OCI-LY7 (cell line): ENCODE measurements around the gene FBXL15. TPM values are rescaled to one million over a fixed set of nuclear protein-coding genes. Genes with fewer than 3 reads are reported as not detected.

Experiments
- BruUV-seq: library from RNA; stranded (reverse); fragments of 400-500 nt; replicated peaks from 2 replicates; lab custom pipeline; 2021; lab: Mats Ljungman, UMichigan
- CTCF ChIA-PET: fragments of 300-600 bp; sonication (Branson Sonifier 250); formaldehyde crosslinking; loops from one replicate; lab custom pipeline; 2022; ENCODE audit warnings: antibody characterized with exemption; ENCODE audit not compliant: unreplicated experiment; lab: Charles Lee
- POLR2A ChIA-PET: fragments of 300-600 bp; sonication (Branson Sonifier 250); formaldehyde crosslinking; loops from one replicate; lab custom pipeline; 2022; ENCODE audit warnings: antibody characterized with exemption; lab: Charles Lee
- DNase-seq: peaks from one replicate; pipeline ENCODE4 v3.0.0-alpha.2; 2015; ENCODE audit warnings: low spot score
- H2AFZ ChIP-seq: fragments of 200-600 bp; sonication (generic), shearing (Covaris generic); 2 replicates; pipeline ENCODE4 v1.6.1; 2014; ENCODE audit warnings: mild to moderate bottlenecking, antibody characterized with exemption, low read length, moderate library complexity
- H3K27ac ChIP-seq: fragments of 200-600 bp; sonication (generic); 2 replicates; pipeline ENCODE4 v1.5.1; 2014; ENCODE audit warnings: mixed run types, low read depth, mild to moderate bottlenecking, moderate library complexity, low read length, inconsistent platforms; ENCODE audit not compliant: poor library complexity, severe bottlenecking
- H3K36me3 ChIP-seq: fragments of 200-600 bp; sonication (generic); 2 replicates; pipeline ENCODE4 v1.6.1; 2014; ENCODE audit warnings: mild to moderate bottlenecking, antibody characterized with exemption, low read length, moderate library complexity, mixed read lengths; ENCODE audit not compliant: insufficient read depth
- H3K4me1 ChIP-seq: fragments of 200-600 bp; sonication (generic); 2 replicates; pipeline ENCODE4 v1.5.1; 2014; ENCODE audit warnings: mild to moderate bottlenecking, low read length; ENCODE audit not compliant: insufficient read depth, poor library complexity, severe bottlenecking
- H3K4me2 ChIP-seq: fragments of 200-600 bp; sonication (generic); 2 replicates; pipeline ENCODE4 v1.6.1; 2014; ENCODE audit warnings: mild to moderate bottlenecking, low read length
- H3K4me3 ChIP-seq: fragments of 200-600 bp; sonication (generic); 2 replicates; pipeline ENCODE4 v1.5.1; 2014; ENCODE audit warnings: mild to moderate bottlenecking, low read depth, low read length; ENCODE audit not compliant: poor library complexity, severe bottlenecking
- H3K79me2 ChIP-seq: fragments of 200-600 bp; sonication (generic); 2 replicates; pipeline ENCODE4 v1.6.1; 2016; ENCODE audit warnings: low read depth, mild to moderate bottlenecking, low read length, moderate library complexity, mixed read lengths; ENCODE audit not compliant: insufficient read depth
- H3K9me2 ChIP-seq: fragments of 200-600 bp; sonication (generic); 2 replicates; pipeline ENCODE4 v1.6.1; 2016; ENCODE audit warnings: mild to moderate bottlenecking, low read length, mixed read lengths; ENCODE audit not compliant: insufficient read depth
- H3K9me3 ChIP-seq: fragments of 200-600 bp; sonication (generic); 2 replicates; pipeline ENCODE4 v1.6.1; 2014; ENCODE audit warnings: mild to moderate bottlenecking, mixed run types, low read length, mixed read lengths
- H4K20me1 ChIP-seq: fragments of 200-600 bp; sonication (generic); 2 replicates; pipeline ENCODE4 v1.6.1; 2014; ENCODE audit warnings: mild to moderate bottlenecking, antibody characterized with exemption, low read length, moderate library complexity, mixed read lengths; ENCODE audit not compliant: insufficient read depth
- CTCF ChIP-seq: fragments of 200-600 bp; sonication (generic); conservative IDR thresholded peaks from 2 replicates; pipeline ENCODE4 v1.5.1; 2014; ENCODE audit warnings: mild to moderate bottlenecking, antibody characterized with exemption, low read length, moderate library complexity, mixed read lengths
- EZH2phosphoT487 ChIP-seq: fragments of 200-600 bp; sonication (generic); IDR thresholded peaks from 2 replicates; pipeline ENCODE4 v1.6.1; 2018; ENCODE audit warnings: low read depth, borderline replicate concordance, mild to moderate bottlenecking, mixed run types, antibody characterized with exemption, low read length, moderate library complexity, mixed read lengths
- intact Hi-C: fragments of 100-400 bp; cut with micrococcal nuclease; formaldehyde crosslinking; loops from one replicate; pipeline ENCODE4 v1.10.0; 2022; ENCODE audit not compliant: unreplicated experiment
- total RNA-seq, 2 experiments: library from RNA; depleted of rRNA in 1 of 2; stranded (reverse); fragments of >200 nt in 1 of 2; shearing (Covaris generic) in 1 of 2; gene quantifications; 2 replicates each; pipeline ENCODE4 v1.2.3, GENCODE V29; 2014 to 2022

FBXL15 gene
- total RNA-seq, 2 experiments from 2014 or later, result 13.3 to 18.2 TPM

GRCh38 chr10:102433619-102434046, 13.0 kb downstream of the FBXL15 start:
- Histone ChIP-seq H3K4me1 (peaks cover 19% of the 10 kb centered on the region), H4K20me1 (no peaks in the 10 kb centered on the region), H3K36me3 (no peaks in the 10 kb centered on the region), H3K4me2 (peak overlapping the region; percentile 100), H3K4me3 (peak overlapping the region; percentile 88), H3K27ac (no peak overlapping the region), H3K9me2 (no peaks in the 10 kb centered on the region), H3K9me3 (no peaks in the 10 kb centered on the region), H3K79me2 (peaks cover 14% of the 10 kb centered on the region; the same call in 1 of the 2 replicates), H2AFZ (peak overlapping the region; percentile 83; the same call in 1 of the 2 replicates)
- POLR2A ChIA-PET, result interaction anchor here (0.7 to 2.8 kb wide), 5 partner anchors 11 to 60 kb away, joined by 3 to 22 read pairs (median 6); partner anchors contain the start of genes C10orf95 and FBXL15
- no peak for TF ChIP-seq CTCF
- no peak for TF ChIP-seq EZH2phosphoT487
- peak; percentile 33 for DNase-seq
- no TSS peak for BruUV-seq
- intact Hi-C loops, result no loop called here
- CTCF ChIA-PET, result interaction anchor here (0.8 to 1.0 kb wide), 2 partner anchors 16 to 18 kb away, joined by 3 read pairs; partner anchors contain the start of gene C10orf95

GRCh38 chr10:102434394-102435132, 13.9 kb downstream of the FBXL15 start:
- H3K9me2 ChIP-seq, result no peaks in the 10 kb centered on the region
- no peak overlapping the region for H3K4me3 ChIP-seq
- no peaks in the 10 kb centered on the region for H3K9me3 ChIP-seq
- no peak overlapping the region for H3K4me2 ChIP-seq
- peaks cover 14% of the 10 kb centered on the region; the same call in 1 of the 2 replicates for H3K79me2 ChIP-seq
- no peaks in the 10 kb centered on the region for H4K20me1 ChIP-seq
- H2AFZ ChIP-seq, result no peak overlapping the region
- intact Hi-C loops, result no loop called here
- POLR2A ChIA-PET, result interaction anchor here (2.8 kb wide), 1 partner anchor 15 kb away, joined by 22 read pairs; the partner anchor contains the start of gene C10orf95
- TF ChIP-seq CTCF (no peak), EZH2phosphoT487 (no peak)
- H3K4me1 ChIP-seq, result peaks cover 19% of the 10 kb centered on the region
- no TSS peak for BruUV-seq
- no peak for DNase-seq
- H3K36me3 ChIP-seq, result no peaks in the 10 kb centered on the region
- H3K27ac ChIP-seq, result no peak overlapping the region
- CTCF ChIA-PET, result no interaction called here

DNA sequence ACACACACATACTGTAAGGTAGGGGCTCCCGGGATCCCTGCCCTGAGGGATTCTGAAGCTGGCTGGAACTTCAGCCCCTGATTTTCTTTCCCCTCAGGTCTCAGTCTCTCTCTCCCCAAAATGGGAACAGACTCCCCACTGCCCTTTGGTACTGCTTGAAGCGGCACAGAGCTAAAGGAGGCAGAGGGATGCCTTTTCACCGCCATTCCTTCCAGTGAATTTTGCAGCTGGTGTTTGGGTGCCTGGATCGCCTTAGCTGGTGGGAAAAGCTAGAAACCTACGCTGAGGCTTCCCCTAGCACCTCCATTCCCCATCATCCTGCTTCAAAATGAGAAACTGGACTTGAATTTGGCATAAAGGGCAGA, 14.5 kb downstream of the FBXL15 start:
- Histone ChIP-seq H3K27ac (no peak overlapping the region), H3K4me2 (no peak overlapping the region), H3K9me2 (no peaks in the 10 kb centered on the region), H3K9me3 (no peaks in the 10 kb centered on the region), H2AFZ (no peak overlapping the region), H3K79me2 (peaks cover 14% of the 10 kb centered on the region; the same call in 1 of the 2 replicates), H3K4me1 (peaks cover 19% of the 10 kb centered on the region), H4K20me1 (no peaks in the 10 kb centered on the region), H3K4me3 (no peak overlapping the region), H3K36me3 (no peaks in the 10 kb centered on the region)
- ChIA-PET CTCF (no interaction called here), POLR2A (interaction anchor here (1.0 to 2.8 kb wide), 2 partner anchors 15 to 32 kb away, joined by 3 to 22 read pairs; partner anchors contain the start of gene C10orf95)
- no TSS peak for BruUV-seq
- DNase-seq, result no peak
- TF ChIP-seq EZH2phosphoT487, result no peak
- TF ChIP-seq CTCF, result no peak
- intact Hi-C loops, result no loop called here
